ENCODE results near the gene RALGPS1. TPM values are rescaled to one million over a fixed set of nuclear protein-coding genes. Genes with fewer than 3 reads are reported as not detected.

The RALGPS1 gene
- total and polyA plus RNA-seq, 8 donors: 4.7 to 150 (median 42.2) TPM

GRCh38 chr9:127172066-127172707 lies 257.6 kb downstream of the RALGPS1 start:
- no peak for DNase-seq
- Histone ChIP-seq H3K36me3 (peaks cover 0 to 43% (median 35%) of the 10 kb centered on the region in 4 donors), H3K27ac (peak overlapping the region in 2 of 5 donors; percentile 23 to 39), H3K4me1 (no peaks in the 10 kb centered on the region), H3K9me3 (no peaks in the 10 kb centered on the region), H3K4me3 (no peak overlapping the region), H3K27me3 (no peaks in the 10 kb centered on the region)
- TF ChIP-seq EP300 (IDR thresholded peaks at IDR 0.05): no peak
- no peak for TF ChIP-seq POLR2A (IDR thresholded peaks at IDR 0.05)
- TF ChIP-seq POLR2AphosphoS5 (IDR thresholded peaks at IDR 0.05): peak in 1 of 3 donors; percentile 51
- TF ChIP-seq, protein P1, sequence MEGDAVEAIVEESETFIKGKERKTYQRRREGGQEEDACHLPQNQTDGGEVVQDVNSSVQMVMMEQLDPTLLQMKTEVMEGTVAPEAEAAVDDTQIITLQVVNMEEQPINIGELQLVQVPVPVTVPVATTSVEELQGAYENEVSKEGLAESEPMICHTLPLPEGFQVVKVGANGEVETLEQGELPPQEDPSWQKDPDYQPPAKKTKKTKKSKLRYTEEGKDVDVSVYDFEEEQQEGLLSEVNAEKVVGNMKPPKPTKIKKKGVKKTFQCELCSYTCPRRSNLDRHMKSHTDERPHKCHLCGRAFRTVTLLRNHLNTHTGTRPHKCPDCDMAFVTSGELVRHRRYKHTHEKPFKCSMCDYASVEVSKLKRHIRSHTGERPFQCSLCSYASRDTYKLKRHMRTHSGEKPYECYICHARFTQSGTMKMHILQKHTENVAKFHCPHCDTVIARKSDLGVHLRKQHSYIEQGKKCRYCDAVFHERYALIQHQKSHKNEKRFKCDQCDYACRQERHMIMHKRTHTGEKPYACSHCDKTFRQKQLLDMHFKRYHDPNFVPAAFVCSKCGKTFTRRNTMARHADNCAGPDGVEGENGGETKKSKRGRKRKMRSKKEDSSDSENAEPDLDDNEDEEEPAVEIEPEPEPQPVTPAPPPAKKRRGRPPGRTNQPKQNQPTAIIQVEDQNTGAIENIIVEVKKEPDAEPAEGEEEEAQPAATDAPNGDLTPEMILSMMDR (IDR thresholded peaks at IDR 0.05): no peak
- 71 to 92% (median 84%) methylated on average over 12 of the region's 12 CpGs for whole genome bisulfite sequencing, 5 donors
- intact Hi-C loops (cut with DNase I; ENCODE audit: low total_unique reads): no loop called here

- Histone ChIP-seq H3K36me3 (peaks cover 0 to 35% (median 26%) of the 10 kb centered on the region in 4 donors), H3K9me3 (no peaks in the 10 kb centered on the region), H3K4me3 (no peak overlapping the region), H3K27ac (peak overlapping the region in 1 of 5 donors; percentile 39), H3K4me1 (no peaks in the 10 kb centered on the region), H3K27me3 (no peaks in the 10 kb centered on the region)
- TF ChIP-seq, protein P1 (IDR thresholded peaks at IDR 0.05): no peak
- no peak for TF ChIP-seq POLR2AphosphoS5 (IDR thresholded peaks at IDR 0.05)
- no peak for TF ChIP-seq EP300 (IDR thresholded peaks at IDR 0.05)
- TF ChIP-seq POLR2A (IDR thresholded peaks at IDR 0.05): no peak
- WGBS, 5 donors: 84 to 97% (median 90%) methylated on average over 4 of the region's 4 CpGs
- intact Hi-C loops (cut with DNase I; ENCODE audit: low total_unique reads): no loop called here
- peak in 1 of 2 donors; percentile 1 for DNase-seq
Observed at GRCh38 chr9:127173063-127173462, 258.5 kb downstream of the RALGPS1 start.

DNA sequence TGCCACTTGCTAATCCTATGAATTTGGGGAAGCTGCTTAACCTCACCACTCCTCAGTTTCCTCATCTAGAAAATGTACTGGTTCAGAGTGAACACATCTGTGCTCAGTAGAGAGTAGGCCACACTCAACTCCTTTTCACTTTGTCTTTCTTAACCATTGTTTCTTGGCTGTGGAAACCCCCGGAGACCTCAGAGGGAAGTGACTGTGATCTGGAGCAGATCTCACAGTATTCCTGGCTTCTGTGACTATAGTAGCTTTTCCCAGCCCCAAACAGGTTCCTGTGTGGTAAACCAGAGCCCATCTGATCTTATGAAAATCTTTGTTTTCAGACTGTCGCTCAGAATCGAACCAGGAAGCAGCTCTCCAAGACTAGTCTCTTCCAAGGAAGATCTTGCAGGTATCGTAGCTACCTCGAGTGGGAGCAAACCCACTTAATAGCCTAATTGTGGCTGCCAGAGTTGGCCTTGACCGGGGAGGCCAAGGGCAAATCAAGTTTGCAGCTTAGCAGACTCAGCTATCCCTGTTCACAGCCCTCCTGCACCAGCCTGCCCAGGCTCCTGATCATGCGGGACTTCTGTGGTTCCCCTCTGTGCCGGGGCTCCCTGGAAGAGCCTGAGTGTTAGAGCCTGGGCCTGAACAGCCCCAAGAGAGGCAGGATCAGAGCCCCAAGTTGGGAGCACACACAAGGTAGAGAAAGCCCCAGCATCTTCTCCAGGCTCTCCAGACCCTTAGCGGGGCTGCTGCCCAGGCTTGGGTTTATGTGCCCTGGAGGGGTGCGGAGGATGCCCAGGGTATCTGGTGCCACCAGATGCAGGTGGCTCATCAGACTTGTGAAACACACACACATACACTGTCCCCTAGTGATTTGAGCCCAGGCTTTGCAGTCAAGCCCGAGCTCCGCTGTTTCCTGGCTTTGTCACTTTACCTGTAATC lies 260.1 kb downstream of the RALGPS1 start:
- intact Hi-C loops (cut with DNase I; ENCODE audit: low total_unique reads): no loop called here
- Histone ChIP-seq H3K4me3 (no peak overlapping the region), H3K36me3 (peaks cover 0 to 24% (median 14%) of the 10 kb centered on the region in 4 donors), H3K27me3 (no peaks in the 10 kb centered on the region), H3K9me3 (no peaks in the 10 kb centered on the region), H3K27ac (peak overlapping the region in 1 of 5 donors; percentile 42), H3K4me1 (peaks cover 6 to 12% (median 9%) of the 10 kb centered on the region in 4 donors)
- peak in 1 of 2 donors; percentile 14 for DNase-seq
- TF ChIP-seq EP300 (IDR thresholded peaks at IDR 0.05): no peak
- TF ChIP-seq POLR2A (IDR thresholded peaks at IDR 0.05): no peak
- TF ChIP-seq, protein P1 (IDR thresholded peaks at IDR 0.05): no peak
- TF ChIP-seq POLR2AphosphoS5 (IDR thresholded peaks at IDR 0.05): no peak
- WGBS, 5 donors: 88 to 98% (median 95%) methylated on average over 8 to 12 of the region's 12 CpGs

- peak in 1 of 2 donors; percentile 3 for DNase-seq
- no peak overlapping the region for H3K4me3 ChIP-seq
- H3K27ac ChIP-seq: no peak overlapping the region
- TF ChIP-seq POLR2AphosphoS5 (IDR thresholded peaks at IDR 0.05) (no peak), EP300 (IDR thresholded peaks at IDR 0.05) (no peak), POLR2A (IDR thresholded peaks at IDR 0.05) (no peak)
- TF ChIP-seq, protein P1 (IDR thresholded peaks at IDR 0.05): no peak
- intact Hi-C loops (cut with DNase I; ENCODE audit: low total_unique reads): no loop called here
- peaks cover 8 to 19% (median 15%) of the 10 kb centered on the region in 4 donors for H3K4me1 ChIP-seq
- 93 to 97% (median 94%) methylated on average over 7 of the region's 7 CpGs for WGBS, 5 donors
- H3K27me3 ChIP-seq: no peaks in the 10 kb centered on the region
- H3K36me3 ChIP-seq: peaks cover 0 to 24% (median 14%) of the 10 kb centered on the region in 4 donors
- no peaks in the 10 kb centered on the region for H3K9me3 ChIP-seq
Observed at GRCh38 chr9:127175319-127175715, 260.7 kb downstream of the RALGPS1 start.
